Transverse colon (tissue), 3 donors: ENCODE data around the gene PPP1R1A.

Source experiments
- POLR2A ChIP-seq: fragments of 450-650 bp; IDR thresholded peaks from one replicate; pipeline ENCODE4 v1.6.1; 2016; ENCODE audit warnings: antibody characterized with exemption, mild to moderate bottlenecking, moderate library complexity
- TF ChIP-seq, protein P1 (sequence below), 5 experiments: fragments of 200-600 bp in 3 of 5; fragments of 450-650 bp in 2 of 5; sonication (generic) in 3 of 5; IDR thresholded peaks; 1 replicate in 2 of 5; 2 replicates in 3 of 5; pipeline ENCODE4 v1.5.1; 2016 to 2017; ENCODE audit warnings: antibody characterized with exemption in 5 of 5, inconsistent platforms in 3 of 5, mild to moderate bottlenecking in 2 of 5, moderate library complexity in 1 of 5

- TF ChIP-seq, protein P1, sequence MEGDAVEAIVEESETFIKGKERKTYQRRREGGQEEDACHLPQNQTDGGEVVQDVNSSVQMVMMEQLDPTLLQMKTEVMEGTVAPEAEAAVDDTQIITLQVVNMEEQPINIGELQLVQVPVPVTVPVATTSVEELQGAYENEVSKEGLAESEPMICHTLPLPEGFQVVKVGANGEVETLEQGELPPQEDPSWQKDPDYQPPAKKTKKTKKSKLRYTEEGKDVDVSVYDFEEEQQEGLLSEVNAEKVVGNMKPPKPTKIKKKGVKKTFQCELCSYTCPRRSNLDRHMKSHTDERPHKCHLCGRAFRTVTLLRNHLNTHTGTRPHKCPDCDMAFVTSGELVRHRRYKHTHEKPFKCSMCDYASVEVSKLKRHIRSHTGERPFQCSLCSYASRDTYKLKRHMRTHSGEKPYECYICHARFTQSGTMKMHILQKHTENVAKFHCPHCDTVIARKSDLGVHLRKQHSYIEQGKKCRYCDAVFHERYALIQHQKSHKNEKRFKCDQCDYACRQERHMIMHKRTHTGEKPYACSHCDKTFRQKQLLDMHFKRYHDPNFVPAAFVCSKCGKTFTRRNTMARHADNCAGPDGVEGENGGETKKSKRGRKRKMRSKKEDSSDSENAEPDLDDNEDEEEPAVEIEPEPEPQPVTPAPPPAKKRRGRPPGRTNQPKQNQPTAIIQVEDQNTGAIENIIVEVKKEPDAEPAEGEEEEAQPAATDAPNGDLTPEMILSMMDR (IDR thresholded peaks at IDR 0.05), result no peak
- no peak for TF ChIP-seq POLR2A
Observed at GRCh38 chr12:54602661-54603060, 14.2 kb upstream of the PPP1R1A start.
